Ovary (tissue), 3 donors: ENCODE data around the gene HBB.

Experiments
- EP300 ChIP-seq: sonication (generic); formaldehyde crosslinking; IDR thresholded peaks from one replicate; pipeline ENCODE4 v1.6.1; 2017; ENCODE audit warnings: antibody characterized with exemption
- POLR2A ChIP-seq: fragments of 450-650 bp; IDR thresholded peaks from one replicate; pipeline ENCODE4 v1.6.1; 2017; ENCODE audit warnings: antibody characterized with exemption, mild to moderate bottlenecking, moderate library complexity
- TF ChIP-seq, protein P1 (sequence below), 3 donors: fragments of 450-650 bp in 2 of 3; fragments of 200-600 bp in 1 of 3; IDR thresholded peaks; one replicate each; pipeline versions ENCODE4 v1.5.1 to v1.8.0; 2016 to 2022; ENCODE audit warnings: antibody characterized with exemption in 3 of 3, mild to moderate bottlenecking in 1 of 3
- donor health status: DM: no; HTN: no; CAD: no.

DNA sequence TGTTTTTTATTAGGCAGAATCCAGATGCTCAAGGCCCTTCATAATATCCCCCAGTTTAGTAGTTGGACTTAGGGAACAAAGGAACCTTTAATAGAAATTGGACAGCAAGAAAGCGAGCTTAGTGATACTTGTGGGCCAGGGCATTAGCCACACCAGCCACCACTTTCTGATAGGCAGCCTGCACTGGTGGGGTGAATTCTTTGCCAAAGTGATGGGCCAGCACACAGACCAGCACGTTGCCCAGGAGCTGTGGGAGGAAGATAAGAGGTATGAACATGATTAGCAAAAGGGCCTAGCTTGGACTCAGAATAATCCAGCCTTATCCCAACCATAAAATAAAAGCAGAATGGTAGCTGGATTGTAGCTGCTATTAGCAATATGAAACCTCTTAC lies 1.4 kb downstream of the HBB start:
- TF ChIP-seq, protein P1, sequence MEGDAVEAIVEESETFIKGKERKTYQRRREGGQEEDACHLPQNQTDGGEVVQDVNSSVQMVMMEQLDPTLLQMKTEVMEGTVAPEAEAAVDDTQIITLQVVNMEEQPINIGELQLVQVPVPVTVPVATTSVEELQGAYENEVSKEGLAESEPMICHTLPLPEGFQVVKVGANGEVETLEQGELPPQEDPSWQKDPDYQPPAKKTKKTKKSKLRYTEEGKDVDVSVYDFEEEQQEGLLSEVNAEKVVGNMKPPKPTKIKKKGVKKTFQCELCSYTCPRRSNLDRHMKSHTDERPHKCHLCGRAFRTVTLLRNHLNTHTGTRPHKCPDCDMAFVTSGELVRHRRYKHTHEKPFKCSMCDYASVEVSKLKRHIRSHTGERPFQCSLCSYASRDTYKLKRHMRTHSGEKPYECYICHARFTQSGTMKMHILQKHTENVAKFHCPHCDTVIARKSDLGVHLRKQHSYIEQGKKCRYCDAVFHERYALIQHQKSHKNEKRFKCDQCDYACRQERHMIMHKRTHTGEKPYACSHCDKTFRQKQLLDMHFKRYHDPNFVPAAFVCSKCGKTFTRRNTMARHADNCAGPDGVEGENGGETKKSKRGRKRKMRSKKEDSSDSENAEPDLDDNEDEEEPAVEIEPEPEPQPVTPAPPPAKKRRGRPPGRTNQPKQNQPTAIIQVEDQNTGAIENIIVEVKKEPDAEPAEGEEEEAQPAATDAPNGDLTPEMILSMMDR (IDR thresholded peaks at IDR 0.05) = no peak
- no peak for TF ChIP-seq POLR2A
- no peak for TF ChIP-seq EP300
